Omental fat pad (tissue), 4 donors: ENCODE results near the gene CLC. TPM values are rescaled to one million over a fixed set of nuclear protein-coding genes. Genes with fewer than 3 reads are reported as not detected.
"Not testable (repeated sequence)": the region's sequence is repeated elsewhere in the genome, so short reads cannot be mapped to it uniquely, and the experiment has no call there.

Experiments used
- ATAC-seq: fragments of 150-250 bp; one replicate; pipeline ENCODE4 v1.9.1; 2016; ENCODE audit warnings: mild to moderate bottlenecking, moderate library complexity; ENCODE audit not compliant: low FRiP score
- DNase-seq: peaks from one replicate; pipeline ENCODE4 v3.0.0-alpha.2; 2019; ENCODE audit warnings: low spot score
- CTCF ChIP-seq, 3 donors: fragments of 450-650 bp; IDR thresholded peaks; one replicate each; pipeline ENCODE4 v1.5.1; 2016 to 2017; ENCODE audit warnings: antibody characterized with exemption in 3 of 3, mild to moderate bottlenecking in 3 of 3, moderate library complexity in 2 of 3
- total RNA-seq, 4 donors: library from RNA; depleted of rRNA; stranded (reverse); fragments of >200 nt; gene quantifications; one replicate each; pipeline ENCODE4 v1.1.0, GENCODE V29; 2016

CLC gene
- total RNA-seq, 4 donors from 2014 or later: not detected

- no peak for ATAC-seq
- TF ChIP-seq CTCF (IDR thresholded peaks at IDR 0.05): no peak
- no peak for DNase-seq
Measured at GRCh38 chr19:39696387-39696786, 41.4 kb downstream of the CLC start.

GRCh38 chr19:39695759-39696158 is 42.1 kb downstream of the CLC start:
- no peak for TF ChIP-seq CTCF (IDR thresholded peaks at IDR 0.05)
- no peak for ATAC-seq

GRCh38 chr19:39692822-39693221 is 45.0 kb downstream of the CLC start:
- no peak for ATAC-seq
- TF ChIP-seq CTCF (IDR thresholded peaks at IDR 0.05): no peak
- DNase-seq: no peak

More at GRCh38 chr19:39695759-39696158, 42.1 kb downstream of the CLC start:
- DNase-seq: no peak

GRCh38 chr19:39692166-39692565 is 45.7 kb downstream of the CLC start:
- DNase-seq: no peak
- no peak for ATAC-seq
- TF ChIP-seq CTCF (IDR thresholded peaks at IDR 0.05): no peak

GRCh38 chr19:39688637-39689036 is 49.2 kb downstream of the CLC start:
- ATAC-seq: not testable (repeated sequence)

GRCh38 chr19:39686739-39687138 is 51.1 kb downstream of the CLC start:
- TF ChIP-seq CTCF (IDR thresholded peaks at IDR 0.05): no peak
- ATAC-seq (no peak), DNase-seq (no peak)

More at GRCh38 chr19:39688637-39689036, 49.2 kb downstream of the CLC start:
- DNase-seq: not testable (repeated sequence)

- ATAC-seq (no peak), DNase-seq (no peak)
- no peak for TF ChIP-seq CTCF (IDR thresholded peaks at IDR 0.05)
Measured at GRCh38 chr19:39684267-39684666, 53.6 kb downstream of the CLC start.

- DNase-seq (no peak), ATAC-seq (no peak)
- TF ChIP-seq CTCF (IDR thresholded peaks at IDR 0.05): no peak
Measured at GRCh38 chr19:39681416-39681815, 56.4 kb downstream of the CLC start.
